ENCODE data around the gene FBXO21. TPM values are rescaled to one million over a fixed set of nuclear protein-coding genes. Genes with fewer than 3 reads are reported as not detected.

Gene FBXO21
- total and polyA plus RNA-seq, 2 of the 4 experiments (the other 2 are of a cell fraction): 43.6 to 56.6 TPM

- H3K27me3 ChIP-seq (ENCODE audit: control insufficient read depth, insufficient read depth, low read length): no peaks in the 10 kb centered on the region
- no peak overlapping the region for H3K18ac ChIP-seq (ENCODE audit: low read depth, low read length)
- peaks cover 3% of the 10 kb centered on the region; the same call in 1 of the 2 replicates for H3K9me1 ChIP-seq (ENCODE audit: insufficient read depth, low read length)
- no peak overlapping the region for H3K4me2 ChIP-seq (ENCODE audit: low read depth, low read length)
- ChIA-PET CTCF (no interaction called here), POLR2A (ENCODE audit: unreplicated experiment) (no interaction called here)
- no peak overlapping the region for H4K91ac ChIP-seq (ENCODE audit: insufficient read depth, low read depth, low read length)
- H2BK20ac ChIP-seq (ENCODE audit: low read depth, low read length): no peak overlapping the region
- H2BK5ac ChIP-seq (ENCODE audit: low read depth, low read length, poor library complexity, severe bottlenecking): no peak overlapping the region
- H2BK15ac ChIP-seq (ENCODE audit: low read depth, low read length): no peak overlapping the region
- in situ Hi-C loops (cut with MboI; ENCODE audit: low sequenced_read_pairs) (no loop called here), dilution Hi-C loops (cut with HindIII; ENCODE audit: low sequenced_read_pairs, unreplicated experiment) (no loop called here), intact Hi-C loops (cut with micrococcal nuclease) (no loop called here)
- no peak overlapping the region for H4K8ac ChIP-seq (ENCODE audit: low read depth in 2 of 2, low read length in 2 of 2)
- H3K9ac ChIP-seq (ENCODE audit: low read depth, low read length): no peak overlapping the region
- no peak overlapping the region for H4K5ac ChIP-seq (ENCODE audit: low read depth, low read length)
- 100% methylated on average over 1 of the region's 7 CpGs; no CpG with 5 or more reads in 1 of the 2 experiments for WGBS, 2 experiments (ENCODE audit: extremely low coverage in 2 of 2, insufficient read length in 1 of 2)
- H3K27ac ChIP-seq (ENCODE audit: insufficient read depth, low read length): no peak overlapping the region
- no peak overlapping the region for H2AFZ ChIP-seq (replicated peaks; ENCODE audit: low read length, poor library complexity)
- H2AK9ac ChIP-seq (replicated peaks; ENCODE audit: low read depth, low read length, poor library complexity): no peak overlapping the region
- no peak for DNase-seq
- H3K4ac ChIP-seq (ENCODE audit: low read depth, low read length): no peak overlapping the region
- peaks cover 46% of the 10 kb centered on the region for H3K36me3 ChIP-seq (ENCODE audit: control insufficient read depth, insufficient read depth, low read length)
- H4K20me1 ChIP-seq (ENCODE audit: insufficient read depth, low read length): peaks cover 1% of the 10 kb centered on the region; the same call in 1 of the 2 replicates
- H3K23ac ChIP-seq (ENCODE audit: low read depth, low read length): no peak overlapping the region
- H3K4me1 ChIP-seq (ENCODE audit: control insufficient read depth, insufficient read depth, low read length): no peaks in the 10 kb centered on the region
- TF ChIP-seq MAFK (IDR thresholded peaks at IDR 0.05; ENCODE audit: low read depth, low read length) (no peak), CHD1 (IDR thresholded peaks at IDR 0.05; ENCODE audit: low read depth, low read length) (no peak), MXI1 (IDR thresholded peaks at IDR 0.05; ENCODE audit: borderline replicate concordance, low read depth, low read length) (no peak), NFE2L2 (IDR thresholded peaks at IDR 0.05; ENCODE audit: low read depth, low read length) (no peak), RFX5 (IDR thresholded peaks at IDR 0.05; ENCODE audit: low read depth, low read length) (no peak), FOS (IDR thresholded peaks at IDR 0.05; ENCODE audit: low read depth, low read length) (no peak), BHLHE40 (IDR thresholded peaks at IDR 0.05; ENCODE audit: low read depth, low read length) (no peak), RAD21 (IDR thresholded peaks at IDR 0.05; ENCODE audit: low read length) (no peak), CEBPB (IDR thresholded peaks at IDR 0.05; ENCODE audit: low read depth, low read length) (no peak), RCOR1 (IDR thresholded peaks at IDR 0.05; ENCODE audit: insufficient replicate concordance, low read length) (no peak), POLR2A (IDR thresholded peaks at IDR 0.05; ENCODE audit: low read depth, low read length) (no peak), USF2 (IDR thresholded peaks at IDR 0.05; ENCODE audit: low read depth, low read length) (no peak)
- TF ChIP-seq, protein P1, sequence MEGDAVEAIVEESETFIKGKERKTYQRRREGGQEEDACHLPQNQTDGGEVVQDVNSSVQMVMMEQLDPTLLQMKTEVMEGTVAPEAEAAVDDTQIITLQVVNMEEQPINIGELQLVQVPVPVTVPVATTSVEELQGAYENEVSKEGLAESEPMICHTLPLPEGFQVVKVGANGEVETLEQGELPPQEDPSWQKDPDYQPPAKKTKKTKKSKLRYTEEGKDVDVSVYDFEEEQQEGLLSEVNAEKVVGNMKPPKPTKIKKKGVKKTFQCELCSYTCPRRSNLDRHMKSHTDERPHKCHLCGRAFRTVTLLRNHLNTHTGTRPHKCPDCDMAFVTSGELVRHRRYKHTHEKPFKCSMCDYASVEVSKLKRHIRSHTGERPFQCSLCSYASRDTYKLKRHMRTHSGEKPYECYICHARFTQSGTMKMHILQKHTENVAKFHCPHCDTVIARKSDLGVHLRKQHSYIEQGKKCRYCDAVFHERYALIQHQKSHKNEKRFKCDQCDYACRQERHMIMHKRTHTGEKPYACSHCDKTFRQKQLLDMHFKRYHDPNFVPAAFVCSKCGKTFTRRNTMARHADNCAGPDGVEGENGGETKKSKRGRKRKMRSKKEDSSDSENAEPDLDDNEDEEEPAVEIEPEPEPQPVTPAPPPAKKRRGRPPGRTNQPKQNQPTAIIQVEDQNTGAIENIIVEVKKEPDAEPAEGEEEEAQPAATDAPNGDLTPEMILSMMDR (conservative IDR thresholded peaks at IDR 0.05; ENCODE audit: low read depth, low read length): no peak
- TF ChIP-seq, protein P2, sequence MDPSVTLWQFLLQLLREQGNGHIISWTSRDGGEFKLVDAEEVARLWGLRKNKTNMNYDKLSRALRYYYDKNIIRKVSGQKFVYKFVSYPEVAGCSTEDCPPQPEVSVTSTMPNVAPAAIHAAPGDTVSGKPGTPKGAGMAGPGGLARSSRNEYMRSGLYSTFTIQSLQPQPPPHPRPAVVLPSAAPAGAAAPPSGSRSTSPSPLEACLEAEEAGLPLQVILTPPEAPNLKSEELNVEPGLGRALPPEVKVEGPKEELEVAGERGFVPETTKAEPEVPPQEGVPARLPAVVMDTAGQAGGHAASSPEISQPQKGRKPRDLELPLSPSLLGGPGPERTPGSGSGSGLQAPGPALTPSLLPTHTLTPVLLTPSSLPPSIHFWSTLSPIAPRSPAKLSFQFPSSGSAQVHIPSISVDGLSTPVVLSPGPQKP (IDR thresholded peaks at IDR 0.05; ENCODE audit: borderline replicate concordance, low read depth, low read length): no peak
- H2AK5ac ChIP-seq (ENCODE audit: low read depth, low read length): no peak overlapping the region
- no peak overlapping the region for H3K56ac ChIP-seq (ENCODE audit: extremely low read depth, insufficient read depth, low read length)
- H3K79me1 ChIP-seq (ENCODE audit: low read depth in 1 of 2, low read length in 2 of 2): no peaks in the 10 kb centered on the region
- no peak overlapping the region for H2BK120ac ChIP-seq (ENCODE audit: low read depth, low read length)
- H3K4me3 ChIP-seq (ENCODE audit: insufficient read depth, low read depth, low read length): no peak overlapping the region
- BruUV-seq (replicated peaks): no TSS peak
- H3K14ac ChIP-seq (replicated peaks; ENCODE audit: low read depth, low read length): no peak overlapping the region
- ATAC-seq (ENCODE audit: low read depth): no peak
- no peaks in the 10 kb centered on the region for H3K9me3 ChIP-seq (ENCODE audit: control insufficient read depth, insufficient read depth, low read length)
Measured at GRCh38 chr12:117149431-117149830, 40.8 kb downstream of the FBXO21 start.
